Measurements from ENCODE around the gene SERPINA5.

- TF ChIP-seq, protein P1, sequence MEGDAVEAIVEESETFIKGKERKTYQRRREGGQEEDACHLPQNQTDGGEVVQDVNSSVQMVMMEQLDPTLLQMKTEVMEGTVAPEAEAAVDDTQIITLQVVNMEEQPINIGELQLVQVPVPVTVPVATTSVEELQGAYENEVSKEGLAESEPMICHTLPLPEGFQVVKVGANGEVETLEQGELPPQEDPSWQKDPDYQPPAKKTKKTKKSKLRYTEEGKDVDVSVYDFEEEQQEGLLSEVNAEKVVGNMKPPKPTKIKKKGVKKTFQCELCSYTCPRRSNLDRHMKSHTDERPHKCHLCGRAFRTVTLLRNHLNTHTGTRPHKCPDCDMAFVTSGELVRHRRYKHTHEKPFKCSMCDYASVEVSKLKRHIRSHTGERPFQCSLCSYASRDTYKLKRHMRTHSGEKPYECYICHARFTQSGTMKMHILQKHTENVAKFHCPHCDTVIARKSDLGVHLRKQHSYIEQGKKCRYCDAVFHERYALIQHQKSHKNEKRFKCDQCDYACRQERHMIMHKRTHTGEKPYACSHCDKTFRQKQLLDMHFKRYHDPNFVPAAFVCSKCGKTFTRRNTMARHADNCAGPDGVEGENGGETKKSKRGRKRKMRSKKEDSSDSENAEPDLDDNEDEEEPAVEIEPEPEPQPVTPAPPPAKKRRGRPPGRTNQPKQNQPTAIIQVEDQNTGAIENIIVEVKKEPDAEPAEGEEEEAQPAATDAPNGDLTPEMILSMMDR (IDR thresholded peaks at IDR 0.05), result no peak
- no peak for TF ChIP-seq POLR2A (IDR thresholded peaks at IDR 0.05)
Measured at GRCh38 chr14:94621358-94622134, 40.3 kb downstream of the SERPINA5 start.

Measured in lower leg skin (tissue), 3 donors.